ENCODE measurements around the gene PACSIN3. TPM values are rescaled to one million over a fixed set of nuclear protein-coding genes. Genes with fewer than 3 reads are reported as not detected.

The PACSIN3 gene
- polyA plus RNA-seq, 1 donor (not counting 4 experiments of a cell fraction or from before 2014, with no cell fraction given) = 28.1 TPM

DNA sequence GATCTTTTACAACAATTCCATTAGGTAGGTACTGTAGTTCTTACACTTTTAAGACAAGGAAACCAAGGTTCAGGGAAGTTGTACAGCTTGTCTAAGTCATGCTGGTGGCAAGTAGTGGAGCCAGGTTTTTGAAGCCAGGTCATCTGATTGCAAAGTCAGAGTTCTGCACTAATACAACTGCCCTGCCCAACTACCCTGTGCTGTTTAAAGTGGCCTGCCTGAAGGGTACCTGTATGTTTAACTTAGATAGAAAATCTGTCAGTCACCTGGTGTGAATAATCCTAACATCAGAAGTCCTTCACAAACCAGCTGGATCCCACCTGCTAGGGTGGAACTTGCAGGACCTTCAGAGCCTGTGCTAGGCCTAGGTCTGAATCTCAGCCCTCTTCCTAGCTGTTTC lies 53.7 kb downstream of the PACSIN3 start:
- no peak for DNase-seq (ENCODE audit: low read depth, low spot score)
- H3K9ac ChIP-seq (ENCODE audit: control insufficient read depth, extremely low read depth, insufficient read depth, low read length) = no peak overlapping the region
- H3K27ac ChIP-seq (ENCODE audit: control insufficient read depth, insufficient read depth, low read length) = no peak overlapping the region
- FAIRE-seq = no peak
- no peaks in the 10 kb centered on the region for H4K20me1 ChIP-seq (ENCODE audit: control insufficient read depth, extremely low read depth, insufficient read depth, low read length)
- H3K4me1 ChIP-seq (ENCODE audit: control insufficient read depth, extremely low read depth, insufficient read depth, low read length) = no peaks in the 10 kb centered on the region
- no peaks in the 10 kb centered on the region for H3K79me2 ChIP-seq (ENCODE audit: control insufficient read depth, insufficient read depth, low read length)
- dilution Hi-C loops (cut with MboI; ENCODE audit: extremely low pct_ligation_motif_present, low sequenced_read_pairs) = no loop called here
- no peak overlapping the region for H2AFZ ChIP-seq (ENCODE audit: control insufficient read depth, low read length)
- no peak overlapping the region for H3K4me3 ChIP-seq (ENCODE audit: control insufficient read depth in 2 of 3, extremely low read depth in 1 of 3, insufficient read depth in 2 of 3, low read depth in 1 of 3, low read length in 3 of 3)
- no peaks in the 10 kb centered on the region for H3K9me1 ChIP-seq (ENCODE audit: control insufficient read depth, extremely low read depth, insufficient read depth, low read length)
- no peak overlapping the region for H3K4me2 ChIP-seq (ENCODE audit: control insufficient read depth, extremely low read depth, insufficient read depth, low read depth, low read length)
- H3K27me3 ChIP-seq (ENCODE audit: control insufficient read depth, extremely low read depth, insufficient read depth, low read length) = no peaks in the 10 kb centered on the region
- H3K36me3 ChIP-seq (ENCODE audit: control insufficient read depth in 2 of 2, extremely low read depth in 1 of 2, insufficient read depth in 2 of 2, low read length in 2 of 2) = peaks cover 0 to 2% of the 10 kb centered on the region in 2 experiments
- no peaks in the 10 kb centered on the region for H3K9me3 ChIP-seq (ENCODE audit: control insufficient read depth, low read depth, low read length)
- TF ChIP-seq, protein P1, sequence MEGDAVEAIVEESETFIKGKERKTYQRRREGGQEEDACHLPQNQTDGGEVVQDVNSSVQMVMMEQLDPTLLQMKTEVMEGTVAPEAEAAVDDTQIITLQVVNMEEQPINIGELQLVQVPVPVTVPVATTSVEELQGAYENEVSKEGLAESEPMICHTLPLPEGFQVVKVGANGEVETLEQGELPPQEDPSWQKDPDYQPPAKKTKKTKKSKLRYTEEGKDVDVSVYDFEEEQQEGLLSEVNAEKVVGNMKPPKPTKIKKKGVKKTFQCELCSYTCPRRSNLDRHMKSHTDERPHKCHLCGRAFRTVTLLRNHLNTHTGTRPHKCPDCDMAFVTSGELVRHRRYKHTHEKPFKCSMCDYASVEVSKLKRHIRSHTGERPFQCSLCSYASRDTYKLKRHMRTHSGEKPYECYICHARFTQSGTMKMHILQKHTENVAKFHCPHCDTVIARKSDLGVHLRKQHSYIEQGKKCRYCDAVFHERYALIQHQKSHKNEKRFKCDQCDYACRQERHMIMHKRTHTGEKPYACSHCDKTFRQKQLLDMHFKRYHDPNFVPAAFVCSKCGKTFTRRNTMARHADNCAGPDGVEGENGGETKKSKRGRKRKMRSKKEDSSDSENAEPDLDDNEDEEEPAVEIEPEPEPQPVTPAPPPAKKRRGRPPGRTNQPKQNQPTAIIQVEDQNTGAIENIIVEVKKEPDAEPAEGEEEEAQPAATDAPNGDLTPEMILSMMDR (optimal IDR thresholded peaks at IDR 0.05 in 1 of 3, IDR thresholded peaks at IDR 0.05 in 1 of 3, conservative IDR thresholded peaks at IDR 0.05 in 1 of 3; ENCODE audit: extremely low read depth in 1 of 3, insufficient read depth in 2 of 3, low read length in 3 of 3) = no peak
- TF ChIP-seq EZH2 (IDR thresholded peaks at IDR 0.05; ENCODE audit: low read length) = no peak

DNA sequence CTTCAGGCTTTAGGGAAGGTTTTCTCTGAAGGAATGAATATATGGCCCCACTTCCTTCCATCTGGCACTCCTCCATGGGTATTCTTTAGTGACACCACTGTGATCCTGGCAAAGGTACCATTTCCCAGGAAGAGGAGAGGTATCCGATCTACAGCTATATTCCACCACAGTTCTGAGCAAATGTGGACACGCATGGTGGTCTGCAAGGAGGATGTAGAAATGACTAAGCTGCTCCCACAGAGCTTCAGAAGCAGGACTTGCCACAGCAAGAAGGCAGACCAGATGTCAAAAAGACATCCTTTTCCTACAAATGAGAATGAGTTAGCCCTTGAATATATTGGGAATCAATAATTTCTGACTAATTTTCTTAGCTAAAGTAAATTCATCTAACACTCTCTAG lies 55.1 kb downstream of the PACSIN3 start:
- Histone ChIP-seq H3K9me1 (ENCODE audit: control insufficient read depth, extremely low read depth, insufficient read depth, low read length) (no peaks in the 10 kb centered on the region), H3K9me3 (ENCODE audit: control insufficient read depth, low read depth, low read length) (no peaks in the 10 kb centered on the region), H3K27me3 (ENCODE audit: control insufficient read depth, extremely low read depth, insufficient read depth, low read length) (no peaks in the 10 kb centered on the region), H3K36me3 (ENCODE audit: control insufficient read depth in 2 of 2, extremely low read depth in 1 of 2, insufficient read depth in 2 of 2, low read length in 2 of 2) (no peaks in the 10 kb centered on the region), H3K9ac (ENCODE audit: control insufficient read depth, extremely low read depth, insufficient read depth, low read length) (no peak overlapping the region), H3K4me3 (ENCODE audit: control insufficient read depth in 2 of 3, extremely low read depth in 1 of 3, insufficient read depth in 2 of 3, low read depth in 1 of 3, low read length in 3 of 3) (no peak overlapping the region), H3K79me2 (ENCODE audit: control insufficient read depth, insufficient read depth, low read length) (no peaks in the 10 kb centered on the region), H3K27ac (ENCODE audit: control insufficient read depth, insufficient read depth, low read length) (no peak overlapping the region), H3K4me1 (ENCODE audit: control insufficient read depth, extremely low read depth, insufficient read depth, low read length) (peaks cover 2% of the 10 kb centered on the region), H2AFZ (ENCODE audit: control insufficient read depth, low read length) (no peak overlapping the region), H4K20me1 (ENCODE audit: control insufficient read depth, extremely low read depth, insufficient read depth, low read length) (no peaks in the 10 kb centered on the region), H3K4me2 (ENCODE audit: control insufficient read depth, extremely low read depth, insufficient read depth, low read depth, low read length) (no peak overlapping the region)
- dilution Hi-C loops (cut with MboI; ENCODE audit: extremely low pct_ligation_motif_present, low sequenced_read_pairs) = no loop called here
- TF ChIP-seq, protein P1 (optimal IDR thresholded peaks at IDR 0.05 in 1 of 3, IDR thresholded peaks at IDR 0.05 in 1 of 3, conservative IDR thresholded peaks at IDR 0.05 in 1 of 3; ENCODE audit: extremely low read depth in 1 of 3, insufficient read depth in 2 of 3, low read length in 3 of 3) = no peak
- no peak for TF ChIP-seq EZH2 (IDR thresholded peaks at IDR 0.05; ENCODE audit: low read length)
- FAIRE-seq (no peak), DNase-seq (ENCODE audit: low read depth, low spot score) (no peak)
